Loucy (cell line): Measurements from ENCODE around the gene SAMHD1.

Experiments used
- CTCF ChIP-seq: fragments of 200-600 bp; sonication (generic); conservative IDR thresholded peaks from 2 replicates; pipeline ENCODE4 v1.5.1; 2014; ENCODE audit warnings: mild to moderate bottlenecking, antibody characterized with exemption, low read length
- EZH2phosphoT487 ChIP-seq: fragments of 200-600 bp; IDR thresholded peaks from 2 replicates; pipeline ENCODE4 v1.6.1; 2018; ENCODE audit warnings: antibody characterized with exemption, mild to moderate bottlenecking, moderate library complexity, borderline replicate concordance

GRCh38 chr20:36881331-36881730, 70.2 kb downstream of the SAMHD1 start:
- no peak for TF ChIP-seq CTCF
- TF ChIP-seq EZH2phosphoT487, result no peak
